Measurements from ENCODE around the gene MED27.
"Not testable (repeated sequence)": the region's sequence is repeated elsewhere in the genome, so short reads cannot be mapped to it uniquely, and the experiment has no call there.

Gene MED27

GRCh38 chr9:131961496-131961880, 118.2 kb downstream of the MED27 start:
- DNase-seq: no peak

- no peak for DNase-seq
These were observed 118.7 kb downstream of the MED27 start for GRCh38 chr9:131960851-131961495.

GRCh38 chr9:131960311-131960710, 119.4 kb downstream of the MED27 start:
- DNase-seq: no peak

- no peak for DNase-seq
These were observed 119.8 kb downstream of the MED27 start for GRCh38 chr9:131959887-131960286.

GRCh38 chr9:131959056-131959455, 120.6 kb downstream of the MED27 start:
- no peak for DNase-seq

- no peak for DNase-seq
These were observed 125.4 kb downstream of the MED27 start for GRCh38 chr9:131954299-131954698.

GRCh38 chr9:131951905-131952304, 127.8 kb downstream of the MED27 start:
- DNase-seq: no peak

- DNase-seq: no peak
These were observed 128.5 kb downstream of the MED27 start for GRCh38 chr9:131951155-131951554.

GRCh38 chr9:131950487-131950886, 129.2 kb downstream of the MED27 start:
- no peak for DNase-seq

GRCh38 chr9:131946180-131946579, 133.5 kb downstream of the MED27 start:
- DNase-seq: no peak

- DNase-seq: no peak
These were observed 136.3 kb downstream of the MED27 start for GRCh38 chr9:131943351-131943841.

- no peak for DNase-seq
These were observed 137.4 kb downstream of the MED27 start for GRCh38 chr9:131942146-131942720.

- DNase-seq: no peak
These were observed 142.2 kb downstream of the MED27 start for GRCh38 chr9:131937451-131937850.

GRCh38 chr9:131936929-131937328, 142.7 kb downstream of the MED27 start:
- DNase-seq: no peak

- no peak for DNase-seq
These were observed 145.0 kb downstream of the MED27 start for GRCh38 chr9:131934673-131935072.

- no peak for DNase-seq
These were observed 152.6 kb downstream of the MED27 start for GRCh38 chr9:131927091-131927490.

- no peak for DNase-seq
These were observed 153.2 kb downstream of the MED27 start for GRCh38 chr9:131926360-131926922.

- no peak for DNase-seq
These were observed 153.9 kb downstream of the MED27 start for GRCh38 chr9:131925677-131926177.

- no peak for DNase-seq
These were observed 155.9 kb downstream of the MED27 start for GRCh38 chr9:131923766-131924165.

- no peak for DNase-seq
These were observed 156.5 kb downstream of the MED27 start for GRCh38 chr9:131923132-131923671.

GRCh38 chr9:131921635-131922034, 158.0 kb downstream of the MED27 start:
- DNase-seq: not testable (repeated sequence)

GRCh38 chr9:131919216-131919615, 160.5 kb downstream of the MED27 start:
- DNase-seq: no peak

- DNase-seq: no peak
These were observed 161.2 kb downstream of the MED27 start for GRCh38 chr9:131918481-131918880.

GRCh38 chr9:131917009-131917408, 162.7 kb downstream of the MED27 start:
- no peak for DNase-seq
